Osteoblast (primary cell): ENCODE measurements around the gene STAG3. TPM values are rescaled to one million over a fixed set of nuclear protein-coding genes. Genes with fewer than 3 reads are reported as not detected.
"Not testable (repeated sequence)": the region's sequence is repeated elsewhere in the genome, so short reads cannot be mapped to it uniquely, and the experiment has no call there.

ENCODE experiments used
- DNase-seq: peaks from one replicate; pipeline ENCODE4 v3.0.0; 2011; ENCODE audit warnings: low spot score, mixed read lengths; ENCODE audit not compliant: insufficient read length; ENCODE audit errors: missing footprints
- H2AFZ ChIP-seq: 2 replicates; pipeline ENCODE4 v1.6.0; 2011; ENCODE audit warnings: mild to moderate bottlenecking, low read length
- H3K27ac ChIP-seq: 2 replicates; pipeline ENCODE4 v1.5.1; 2011; ENCODE audit warnings: mild to moderate bottlenecking, low read depth, low read length, moderate library complexity
- H3K27me3 ChIP-seq: 2 replicates; pipeline ENCODE4 v1.6.0; 2012; ENCODE audit warnings: mild to moderate bottlenecking, control low read depth, inconsistent platforms, low read length, moderate library complexity; ENCODE audit not compliant: insufficient read depth
- H3K36me3 ChIP-seq: 2 replicates; pipeline ENCODE4 v1.5.1; 2011; ENCODE audit warnings: mild to moderate bottlenecking, low read length, control low read depth, moderate library complexity; ENCODE audit not compliant: insufficient read depth
- H3K4me1 ChIP-seq: 2 replicates; pipeline ENCODE4 v1.5.1; 2011; ENCODE audit warnings: mild to moderate bottlenecking, low read length, control low read depth, moderate library complexity; ENCODE audit not compliant: insufficient read depth
- H3K4me2 ChIP-seq: 2 replicates; pipeline ENCODE4 v1.6.0; 2011; ENCODE audit warnings: mild to moderate bottlenecking, low read length; ENCODE audit not compliant: insufficient read depth
- H3K4me3 ChIP-seq: fragments of 200-600 bp; sonication (generic); 3 replicates; pipeline ENCODE4 v1.5.1; 2012; ENCODE audit warnings: mild to moderate bottlenecking, low read length, inconsistent platforms; ENCODE audit not compliant: insufficient read depth
- H3K79me2 ChIP-seq: 2 replicates; pipeline ENCODE4 v1.6.0; 2012; ENCODE audit warnings: mild to moderate bottlenecking, low read length, control low read depth, inconsistent platforms; ENCODE audit not compliant: insufficient read depth
- H3K9me3 ChIP-seq: 2 replicates; pipeline ENCODE4 v1.5.1; 2011; ENCODE audit warnings: low read depth, low read length, control low read depth
- H4K20me1 ChIP-seq: 2 replicates; pipeline ENCODE4 v1.6.0; 2012; ENCODE audit warnings: mild to moderate bottlenecking, low read length, control low read depth; ENCODE audit not compliant: insufficient read depth
- total RNA-seq: library from RNA; depleted of rRNA; stranded (reverse); fragments of >200 nt; gene quantifications from 2 replicates; pipeline ENCODE4 v1.2.3, GENCODE V29; 2012
- TF ChIP-seq, protein P1 (sequence below): IDR thresholded peaks from 2 replicates; pipeline ENCODE4 v1.5.1; 2011; ENCODE audit warnings: mild to moderate bottlenecking, low read depth, low read length, moderate library complexity; ENCODE audit errors: extremely low read depth

STAG3 gene, protein sequence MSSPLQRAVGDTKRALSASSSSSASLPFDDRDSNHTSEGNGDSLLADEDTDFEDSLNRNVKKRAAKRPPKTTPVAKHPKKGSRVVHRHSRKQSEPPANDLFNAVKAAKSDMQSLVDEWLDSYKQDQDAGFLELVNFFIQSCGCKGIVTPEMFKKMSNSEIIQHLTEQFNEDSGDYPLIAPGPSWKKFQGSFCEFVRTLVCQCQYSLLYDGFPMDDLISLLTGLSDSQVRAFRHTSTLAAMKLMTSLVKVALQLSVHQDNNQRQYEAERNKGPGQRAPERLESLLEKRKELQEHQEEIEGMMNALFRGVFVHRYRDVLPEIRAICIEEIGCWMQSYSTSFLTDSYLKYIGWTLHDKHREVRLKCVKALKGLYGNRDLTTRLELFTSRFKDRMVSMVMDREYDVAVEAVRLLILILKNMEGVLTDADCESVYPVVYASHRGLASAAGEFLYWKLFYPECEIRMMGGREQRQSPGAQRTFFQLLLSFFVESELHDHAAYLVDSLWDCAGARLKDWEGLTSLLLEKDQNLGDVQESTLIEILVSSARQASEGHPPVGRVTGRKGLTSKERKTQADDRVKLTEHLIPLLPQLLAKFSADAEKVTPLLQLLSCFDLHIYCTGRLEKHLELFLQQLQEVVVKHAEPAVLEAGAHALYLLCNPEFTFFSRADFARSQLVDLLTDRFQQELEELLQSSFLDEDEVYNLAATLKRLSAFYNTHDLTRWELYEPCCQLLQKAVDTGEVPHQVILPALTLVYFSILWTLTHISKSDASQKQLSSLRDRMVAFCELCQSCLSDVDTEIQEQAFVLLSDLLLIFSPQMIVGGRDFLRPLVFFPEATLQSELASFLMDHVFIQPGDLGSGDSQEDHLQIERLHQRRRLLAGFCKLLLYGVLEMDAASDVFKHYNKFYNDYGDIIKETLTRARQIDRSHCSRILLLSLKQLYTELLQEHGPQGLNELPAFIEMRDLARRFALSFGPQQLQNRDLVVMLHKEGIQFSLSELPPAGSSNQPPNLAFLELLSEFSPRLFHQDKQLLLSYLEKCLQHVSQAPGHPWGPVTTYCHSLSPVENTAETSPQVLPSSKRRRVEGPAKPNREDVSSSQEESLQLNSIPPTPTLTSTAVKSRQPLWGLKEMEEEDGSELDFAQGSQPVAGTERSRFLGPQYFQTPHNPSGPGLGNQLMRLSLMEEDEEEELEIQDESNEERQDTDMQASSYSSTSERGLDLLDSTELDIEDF
- total RNA-seq = 0.59 and 1.4 TPM in 2 replicates

DNA sequence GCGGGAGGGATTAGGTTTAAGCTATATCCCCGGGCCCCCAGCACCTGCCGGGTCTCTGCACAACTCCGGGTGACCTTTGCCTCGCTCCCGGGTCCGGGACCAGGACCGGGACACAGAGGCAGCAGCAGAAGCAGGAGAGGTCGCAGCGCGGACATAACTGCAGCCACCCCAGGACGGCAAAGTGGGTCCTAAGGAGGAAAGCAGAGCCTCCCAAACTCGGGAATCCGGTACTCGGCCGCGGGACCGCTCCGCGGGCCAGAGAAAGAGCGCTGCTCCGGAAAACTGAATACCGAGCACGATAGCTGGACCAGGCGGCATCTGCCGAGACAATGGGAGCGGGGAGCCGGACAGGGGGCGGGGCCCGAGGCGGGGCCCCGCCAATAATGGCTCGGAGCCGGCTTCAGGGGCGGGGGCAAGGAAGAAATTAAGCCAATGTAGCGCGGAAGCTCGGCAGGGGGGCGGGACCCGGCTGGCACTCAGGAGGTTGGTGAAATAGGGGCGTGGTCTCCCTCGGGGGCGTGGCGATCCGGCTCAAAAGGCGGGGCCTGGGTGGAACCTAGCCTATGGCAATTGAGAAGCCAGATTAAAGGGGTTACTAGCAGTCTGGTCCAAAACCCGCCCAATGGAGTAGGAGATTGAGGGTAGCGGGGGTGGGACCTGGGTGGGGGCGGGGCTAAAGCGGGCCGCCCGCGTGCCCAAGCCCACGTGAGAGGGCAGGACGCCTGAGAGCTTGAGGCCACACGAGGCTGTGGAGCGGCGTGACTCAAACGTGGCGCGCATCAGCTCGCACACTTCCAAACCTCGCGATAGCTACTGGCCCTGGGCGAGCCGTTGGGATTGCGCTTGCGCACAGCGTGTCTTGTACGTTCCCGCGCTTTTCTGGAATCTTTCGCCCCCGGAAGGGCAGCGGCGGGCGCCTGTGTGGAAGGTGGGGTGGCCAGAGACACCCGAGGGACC is at the start of gene STAG3, which contains the start of gene GPC2:
TSS of gene STAG3 (plus strand) at position 874 of the 957 bp plus-strand sequence. CDS start 2,639 bp downstream, outside the sequence.
TSS of gene GPC2 (minus strand) at position 337 of the 957 bp plus-strand sequence. CDS start at position 155, 182 bp downstream.
- H3K27ac ChIP-seq = no peak within 1 kb of the TSS
- no peaks in the 10 kb centered on the region for H4K20me1 ChIP-seq
- peak; percentile 99 for DNase-seq
- H3K4me1 ChIP-seq = peaks cover 5% of the 10 kb centered on the region
- peak within 1 kb of the TSS; percentile 76 for H3K4me3 ChIP-seq
- H3K9me3 ChIP-seq = no peaks in the 10 kb centered on the region
- peak within 1 kb of the TSS; percentile 94 for H2AFZ ChIP-seq
- TF ChIP-seq, protein P1, sequence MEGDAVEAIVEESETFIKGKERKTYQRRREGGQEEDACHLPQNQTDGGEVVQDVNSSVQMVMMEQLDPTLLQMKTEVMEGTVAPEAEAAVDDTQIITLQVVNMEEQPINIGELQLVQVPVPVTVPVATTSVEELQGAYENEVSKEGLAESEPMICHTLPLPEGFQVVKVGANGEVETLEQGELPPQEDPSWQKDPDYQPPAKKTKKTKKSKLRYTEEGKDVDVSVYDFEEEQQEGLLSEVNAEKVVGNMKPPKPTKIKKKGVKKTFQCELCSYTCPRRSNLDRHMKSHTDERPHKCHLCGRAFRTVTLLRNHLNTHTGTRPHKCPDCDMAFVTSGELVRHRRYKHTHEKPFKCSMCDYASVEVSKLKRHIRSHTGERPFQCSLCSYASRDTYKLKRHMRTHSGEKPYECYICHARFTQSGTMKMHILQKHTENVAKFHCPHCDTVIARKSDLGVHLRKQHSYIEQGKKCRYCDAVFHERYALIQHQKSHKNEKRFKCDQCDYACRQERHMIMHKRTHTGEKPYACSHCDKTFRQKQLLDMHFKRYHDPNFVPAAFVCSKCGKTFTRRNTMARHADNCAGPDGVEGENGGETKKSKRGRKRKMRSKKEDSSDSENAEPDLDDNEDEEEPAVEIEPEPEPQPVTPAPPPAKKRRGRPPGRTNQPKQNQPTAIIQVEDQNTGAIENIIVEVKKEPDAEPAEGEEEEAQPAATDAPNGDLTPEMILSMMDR = no peak
- peaks cover 5% of the 10 kb centered on the region for H3K27me3 ChIP-seq
- H3K4me2 ChIP-seq = peak within 1 kb of the TSS; percentile 91
- H3K79me2 ChIP-seq = no peaks in the 10 kb centered on the region
- no peaks in the 10 kb centered on the region for H3K36me3 ChIP-seq

DNA sequence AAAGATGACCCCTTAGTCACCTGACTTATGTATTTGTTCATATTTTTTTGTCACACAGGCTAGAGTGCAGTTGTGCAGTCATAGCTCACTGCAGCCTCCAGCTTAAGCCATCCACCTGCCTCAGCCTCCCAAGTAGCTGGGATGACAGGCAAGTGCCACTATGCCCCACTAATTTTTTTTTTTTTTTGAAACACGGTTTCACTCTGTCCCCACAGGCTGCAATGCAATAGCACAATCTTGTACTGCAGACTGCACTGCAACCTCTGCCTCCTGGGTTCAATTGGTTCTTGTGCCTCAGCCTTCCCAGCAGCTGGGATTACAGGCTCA is 49.1 kb upstream of the STAG3 start:
- TF ChIP-seq, protein P1 = no peak
- H3K27me3 ChIP-seq = peaks cover 3% of the 10 kb centered on the region
- H3K4me2 ChIP-seq = peak overlapping the region; percentile 98

DNA sequence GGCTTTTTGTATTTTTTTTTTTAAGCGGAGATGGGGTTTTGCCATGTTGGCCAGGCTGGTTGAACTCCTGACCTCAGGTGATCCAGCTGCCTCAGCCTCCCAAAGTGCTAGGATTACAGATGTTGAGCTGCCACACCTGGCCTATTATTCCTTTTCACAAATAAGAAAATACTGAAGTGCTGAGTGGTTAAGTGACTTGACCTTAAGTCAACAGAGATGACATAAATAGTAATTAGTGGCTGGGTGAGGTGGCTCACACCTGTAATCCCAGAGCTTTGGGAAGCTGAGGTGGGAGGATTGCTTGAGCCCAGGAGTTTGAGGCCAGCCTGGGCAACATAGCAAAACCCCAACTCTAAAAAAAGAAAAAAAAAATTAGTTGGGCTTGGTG is 47.5 kb upstream of the STAG3 start:
- not testable (repeated sequence) for H3K27ac ChIP-seq, H3K79me2 ChIP-seq, DNase-seq, H3K4me3 ChIP-seq, H3K36me3 ChIP-seq, H4K20me1 ChIP-seq, H3K4me1 ChIP-seq, H2AFZ ChIP-seq, H3K4me2 ChIP-seq, H3K9me3 ChIP-seq, H3K27me3 ChIP-seq

More for the DNA sequence above, 49.1 kb upstream of the STAG3 start:
- H3K9me3 ChIP-seq = no peaks in the 10 kb centered on the region
- H3K36me3 ChIP-seq = peaks cover 10% of the 10 kb centered on the region
- peaks cover 5% of the 10 kb centered on the region for H3K79me2 ChIP-seq
- no peaks in the 10 kb centered on the region for H4K20me1 ChIP-seq
- no peak overlapping the region for H3K4me3 ChIP-seq
- H3K27ac ChIP-seq = no peak overlapping the region
- no peak for DNase-seq
- H2AFZ ChIP-seq = no peak overlapping the region
- peaks cover 7% of the 10 kb centered on the region for H3K4me1 ChIP-seq
